Gastrocnemius medialis (tissue), 4 donors: ENCODE data around the gene SERPINB6. TPM values are rescaled to one million over a fixed set of nuclear protein-coding genes. Genes with fewer than 3 reads are reported as not detected.
A peak's percentile ranks its signal among the peaks of the same experiment; 100 is the strongest.

Experiments used
- ATAC-seq, 2 donors: fragments of 150-250 bp; one replicate each; pipeline ENCODE4 v1.9.1; 2016
- DNase-seq, 2 donors: peaks; one replicate each; pipeline ENCODE4 v3.0.0-alpha.2; 2019
- H3K27ac ChIP-seq, 4 donors: fragments of 200-600 bp; sonication (generic); 1 replicate in 1 of 4; 2 replicates in 3 of 4; pipeline ENCODE4 v1.5.1; 2016 to 2018; ENCODE audit warnings: mild to moderate bottlenecking in 2 of 4, moderate library complexity in 1 of 4
- H3K27me3 ChIP-seq, 3 donors: fragments of 200-600 bp; sonication (generic) in 2 of 3; 1 replicate in 1 of 3; 2 replicates in 2 of 3; pipeline versions ENCODE4 v1.5.1 to v1.6.0; 2016 to 2019; ENCODE audit warnings: mild to moderate bottlenecking in 1 of 3, moderate library complexity in 1 of 3
- H3K36me3 ChIP-seq, 2 donors: fragments of 200-600 bp; sonication (generic) in 1 of 2; one replicate each; pipeline ENCODE4 v1.5.1; 2017 to 2018
- H3K4me1 ChIP-seq, 2 donors: fragments of 200-600 bp; sonication (generic) in 1 of 2; one replicate each; pipeline ENCODE4 v1.5.1; 2016 to 2017; ENCODE audit warnings: mild to moderate bottlenecking in 2 of 2
- H3K4me3 ChIP-seq, 4 donors: fragments of 200-600 bp; sonication (generic) in 3 of 4; 1 replicate in 1 of 4; 2 replicates in 3 of 4; pipeline ENCODE4 v1.5.1; 2016 to 2019; ENCODE audit warnings: mild to moderate bottlenecking in 2 of 4
- H3K9me3 ChIP-seq, 3 donors: fragments of 200-600 bp; sonication (generic) in 2 of 3; 1 replicate in 1 of 3; 2 replicates in 2 of 3; pipeline ENCODE4 v1.5.1; 2016 to 2019
- CTCF ChIP-seq, 5 experiments: fragments of 450-650 bp in 3 of 5; fragments of 200-600 bp in 2 of 5; sonication (generic) in 2 of 5; IDR thresholded peaks in 4 of 5; conservative IDR thresholded peaks in 1 of 5; 1 replicate in 4 of 5; 2 replicates in 1 of 5; pipeline ENCODE4 v1.5.1; 2016 to 2019; ENCODE audit warnings: antibody characterized with exemption in 5 of 5, mild to moderate bottlenecking in 3 of 5, moderate library complexity in 3 of 5
- POLR2A ChIP-seq, 2 donors: fragments of 450-650 bp; IDR thresholded peaks; one replicate each; pipeline ENCODE4 v1.6.1; 2017; ENCODE audit warnings: antibody characterized with exemption in 2 of 2, mild to moderate bottlenecking in 2 of 2, moderate library complexity in 2 of 2
- in situ Hi-C, 4 donors: fragments of 200-750 bp; cut with MboI; loops; one replicate each; pipeline versions ENCODE4 v1.15.0 to v1.8.0; 2017; ENCODE audit warnings: low sequenced_read_pairs in 4 of 4
- intact Hi-C: fragments of 100-400 bp; cut with DNase I; formaldehyde crosslinking; loops from one replicate; pipeline ENCODE4 v1.15.1; 2023; ENCODE audit warnings: low total_unique reads
- total RNA-seq, 4 donors: library from RNA; depleted of rRNA; stranded (reverse); fragments of >200 nt; gene quantifications; one replicate each; pipeline versions ENCODE4 v1.1.0 to v1.2.3, GENCODE V29; 2016

SERPINB6 gene
- total RNA-seq, 4 donors from 2014 or later: 114 to 260 (median 189) TPM

- no peaks in the 10 kb centered on the region for H3K9me3 ChIP-seq
- TF ChIP-seq POLR2A (IDR thresholded peaks at IDR 0.05) (no peak), CTCF (IDR thresholded peaks at IDR 0.05 in 4 of 5, conservative IDR thresholded peaks at IDR 0.05 in 1 of 5) (no peak)
- DNase-seq (no peak), ATAC-seq (no peak)
- H3K4me1 ChIP-seq: peaks cover 17 to 26% of the 10 kb centered on the region in 2 donors
- no peaks in the 10 kb centered on the region for H3K36me3 ChIP-seq
- in situ Hi-C loops: loop anchor here in 2 of 4 donors (5.0 to 25.0 kb wide), 2 partner anchors 34 to 276 kb away; partner anchors contain the start of gene PSMG4 (in 1 of the 2)
- intact Hi-C loops: loop anchor here (5.0 kb wide), 2 partner anchors 194 to 219 kb away; partner anchors contain the start of gene WRNIP1
- H3K27ac ChIP-seq: no peak overlapping the region
- H3K4me3 ChIP-seq: no peak overlapping the region
- no peaks in the 10 kb centered on the region for H3K27me3 ChIP-seq
Measured at GRCh38 chr6:2986722-2987221, 15.4 kb upstream of the SERPINB6 start.

- in situ Hi-C loops (loop anchor here in 2 of 4 donors (5.0 to 25.0 kb wide), 2 partner anchors 33 to 277 kb away; partner anchors contain the start of gene PSMG4 (in 1 of the 2)), intact Hi-C loops (loop anchor here (5.0 kb wide), 2 partner anchors 193 to 218 kb away; partner anchors contain the start of gene WRNIP1)
- DNase-seq: no peak
Measured at GRCh38 chr6:2984738-2985406, 13.5 kb upstream of the SERPINB6 start.

GRCh38 chr6:2982426-2983117 lies 11.2 kb upstream of the SERPINB6 start:
- no peak overlapping the region for H3K4me3 ChIP-seq
- intact Hi-C loops: no loop called here
- TF ChIP-seq CTCF (IDR thresholded peaks at IDR 0.05 in 4 of 5, conservative IDR thresholded peaks at IDR 0.05 in 1 of 5): no peak
- TF ChIP-seq POLR2A (IDR thresholded peaks at IDR 0.05): no peak
- in situ Hi-C loops: loop anchor here in 1 of 4 donors (25.0 kb wide), 1 partner anchor 280 kb away; the partner anchor contains the start of gene PSMG4
- H3K9me3 ChIP-seq: no peaks in the 10 kb centered on the region
- DNase-seq (no peak), ATAC-seq (no peak)
- H3K36me3 ChIP-seq: no peaks in the 10 kb centered on the region
- no peaks in the 10 kb centered on the region for H3K27me3 ChIP-seq
- peak overlapping the region; percentile 81 to 94 (median 87) for H3K27ac ChIP-seq
- peaks cover 18 to 37% of the 10 kb centered on the region in 2 donors for H3K4me1 ChIP-seq

More at GRCh38 chr6:2984738-2985406, 13.5 kb upstream of the SERPINB6 start:
- TF ChIP-seq CTCF (IDR thresholded peaks at IDR 0.05 in 4 of 5, conservative IDR thresholded peaks at IDR 0.05 in 1 of 5) (no peak), POLR2A (IDR thresholded peaks at IDR 0.05) (no peak)
- no peak for ATAC-seq
- H3K4me1 ChIP-seq: peaks cover 29 to 36% of the 10 kb centered on the region in 2 donors
- no peak overlapping the region for H3K27ac ChIP-seq
- H3K9me3 ChIP-seq: no peaks in the 10 kb centered on the region
- no peaks in the 10 kb centered on the region for H3K27me3 ChIP-seq
- no peaks in the 10 kb centered on the region for H3K36me3 ChIP-seq
- H3K4me3 ChIP-seq: no peak overlapping the region

GRCh38 chr6:2980465-2980855 lies 9.1 kb upstream of the SERPINB6 start:
- peaks cover 16 to 40% of the 10 kb centered on the region in 2 donors for H3K4me1 ChIP-seq
- ATAC-seq: no peak
- in situ Hi-C loops: loop anchor here in 1 of 4 donors (25.0 kb wide), 1 partner anchor 282 kb away; the partner anchor contains the start of gene PSMG4

More at GRCh38 chr6:2980465-2980855, 9.1 kb upstream of the SERPINB6 start:
- TF ChIP-seq CTCF (IDR thresholded peaks at IDR 0.05 in 4 of 5, conservative IDR thresholded peaks at IDR 0.05 in 1 of 5) (no peak), POLR2A (IDR thresholded peaks at IDR 0.05) (no peak)
- no peaks in the 10 kb centered on the region for H3K27me3 ChIP-seq
- intact Hi-C loops: no loop called here
- H3K9me3 ChIP-seq: no peaks in the 10 kb centered on the region
- H3K36me3 ChIP-seq: no peaks in the 10 kb centered on the region
- no peak overlapping the region for H3K4me3 ChIP-seq
- DNase-seq: no peak
- peak overlapping the region in 3 of 4 donors; percentile 81 to 94 (median 91) for H3K27ac ChIP-seq
